ENCODE measurements around the gene S100Z. TPM values are rescaled to one million over a fixed set of nuclear protein-coding genes. Genes with fewer than 3 reads are reported as not detected.
"Not testable (repeated sequence)": the region's sequence is repeated elsewhere in the genome, so short reads cannot be mapped to it uniquely, and the experiment has no call there.

S100Z gene
- total and polyA plus RNA-seq, 2 donors, result 0.32 TPM; not detected in 1

DNA sequence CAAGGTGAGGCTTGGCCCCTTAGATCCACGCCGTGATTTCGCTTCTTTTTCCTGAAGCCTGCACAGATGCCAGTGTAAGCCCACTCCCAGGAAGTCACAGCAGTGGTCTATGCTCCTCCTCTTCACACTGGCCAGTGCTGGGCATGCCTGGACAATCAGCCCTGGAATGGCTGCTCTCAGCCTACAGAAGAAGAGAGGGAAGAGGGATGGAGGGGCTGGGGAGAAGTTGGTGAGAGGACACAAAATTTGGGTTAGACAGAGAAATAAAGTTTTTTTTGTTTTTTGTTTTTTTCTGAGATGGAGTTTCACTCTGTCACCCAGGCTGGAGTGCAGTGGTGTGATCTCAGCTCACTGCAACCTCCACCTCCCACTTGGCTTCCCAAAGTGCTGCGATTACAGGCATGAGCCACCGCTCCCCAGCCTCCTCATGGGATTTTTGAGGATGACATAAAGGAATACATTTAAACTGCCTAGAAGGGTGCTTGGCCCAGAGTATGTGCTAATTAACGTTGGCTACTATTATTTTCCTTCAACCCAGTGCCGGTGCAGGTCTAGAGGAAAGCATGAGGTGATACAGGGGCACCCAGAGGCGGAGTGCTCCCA, 830 bp downstream of the S100Z start:
- Histone ChIP-seq H3K36me3 (ENCODE audit: insufficient read depth) (no peaks in the 10 kb centered on the region), H3K4me1 (ENCODE audit: insufficient read depth) (no peaks in the 10 kb centered on the region), H3K27ac (ENCODE audit: low read depth) (no peak overlapping the region), H3K4me3 (ENCODE audit: low read depth, low read length) (no peak overlapping the region)
- WGBS, result 84% methylated on average over 8 of the region's 8 CpGs
- no peak for DNase-seq (ENCODE audit: extremely low spot score)

DNA sequence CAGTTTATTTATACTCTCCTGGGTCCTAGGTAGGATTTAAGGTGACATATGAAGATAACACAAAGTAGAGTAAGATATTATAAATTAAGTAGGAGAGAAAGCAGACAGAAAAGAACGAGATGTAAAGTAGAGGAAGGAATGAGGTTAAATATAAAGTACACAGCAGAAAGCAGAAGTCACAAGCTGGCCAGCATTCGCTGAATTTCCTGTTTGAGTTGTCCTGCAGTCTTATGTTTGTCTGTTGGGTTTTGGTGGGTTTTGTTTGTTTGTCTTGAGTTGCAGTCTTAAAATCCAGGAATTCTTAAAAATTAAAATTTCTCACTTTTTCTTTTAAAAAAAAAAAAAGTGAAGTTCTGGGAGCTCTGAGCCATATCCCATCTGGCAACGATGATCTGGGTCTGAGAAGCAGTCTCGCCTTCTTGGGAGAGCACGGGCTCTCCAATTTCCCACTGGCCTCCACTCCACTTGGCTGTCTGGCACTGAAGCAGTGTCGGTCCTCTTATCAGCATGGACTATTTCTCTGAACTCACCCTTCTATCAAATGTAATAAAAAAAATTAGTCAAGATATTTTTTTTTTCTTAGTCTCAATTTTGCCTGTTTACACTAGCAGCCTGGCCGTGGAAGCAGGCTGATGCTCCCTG, 2.0 kb downstream of the S100Z start:
- no peaks in the 10 kb centered on the region for H3K4me1 ChIP-seq (ENCODE audit: insufficient read depth)
- WGBS, result 32% methylated on average over 7 of the region's 7 CpGs
- H3K4me3 ChIP-seq (ENCODE audit: low read depth, low read length), result no peak overlapping the region
- DNase-seq (ENCODE audit: extremely low spot score), result no peak
- H3K36me3 ChIP-seq (ENCODE audit: insufficient read depth), result no peaks in the 10 kb centered on the region
- no peak overlapping the region for H3K27ac ChIP-seq (ENCODE audit: low read depth)

DNA sequence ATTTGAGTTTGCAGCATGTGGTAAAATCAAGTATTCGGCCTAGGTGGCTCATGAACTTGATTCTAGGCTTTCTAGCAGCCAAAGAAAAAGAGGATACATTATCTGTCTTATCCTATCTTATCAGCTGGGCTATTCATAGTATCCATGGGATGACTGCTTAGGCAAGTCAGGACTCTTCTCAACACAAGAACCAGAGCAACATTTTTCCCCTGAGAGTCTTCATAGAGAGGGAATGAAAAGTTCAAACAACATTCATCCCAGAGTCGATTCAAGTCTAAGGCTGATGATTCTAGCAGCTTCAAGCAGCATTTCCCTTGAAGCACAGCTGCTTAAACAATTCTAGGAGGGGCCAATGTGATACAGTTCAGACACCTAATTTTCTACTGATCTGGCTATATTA, 3.0 kb downstream of the S100Z start:
- 45% methylated on average over 2 of the region's 2 CpGs for WGBS
- DNase-seq (ENCODE audit: extremely low spot score), result no peak
- Histone ChIP-seq H3K4me3 (ENCODE audit: low read depth, low read length) (no peak overlapping the region), H3K4me1 (ENCODE audit: insufficient read depth) (no peaks in the 10 kb centered on the region), H3K27ac (ENCODE audit: low read depth) (no peak overlapping the region), H3K36me3 (ENCODE audit: insufficient read depth) (no peaks in the 10 kb centered on the region)

- WGBS, result 91% methylated on average over 3 of the region's 3 CpGs
- not testable (repeated sequence) for H3K4me3 ChIP-seq (ENCODE audit: low read depth, low read length); H3K27ac ChIP-seq (ENCODE audit: low read depth); H3K36me3 ChIP-seq (ENCODE audit: insufficient read depth); DNase-seq (ENCODE audit: extremely low spot score); H3K4me1 ChIP-seq (ENCODE audit: insufficient read depth)
These were observed 3.9 kb downstream of the S100Z start for GRCh38 chr5:76853741-76854140.

GRCh38 chr5:76854644-76855043, 4.8 kb downstream of the S100Z start:
- H3K4me3 ChIP-seq (ENCODE audit: low read depth, low read length), result no peak overlapping the region
- H3K27ac ChIP-seq (ENCODE audit: low read depth), result no peak overlapping the region
- H3K36me3 ChIP-seq (ENCODE audit: insufficient read depth), result no peaks in the 10 kb centered on the region
- no peak for DNase-seq (ENCODE audit: extremely low spot score)
- no peaks in the 10 kb centered on the region for H3K4me1 ChIP-seq (ENCODE audit: insufficient read depth)

DNA sequence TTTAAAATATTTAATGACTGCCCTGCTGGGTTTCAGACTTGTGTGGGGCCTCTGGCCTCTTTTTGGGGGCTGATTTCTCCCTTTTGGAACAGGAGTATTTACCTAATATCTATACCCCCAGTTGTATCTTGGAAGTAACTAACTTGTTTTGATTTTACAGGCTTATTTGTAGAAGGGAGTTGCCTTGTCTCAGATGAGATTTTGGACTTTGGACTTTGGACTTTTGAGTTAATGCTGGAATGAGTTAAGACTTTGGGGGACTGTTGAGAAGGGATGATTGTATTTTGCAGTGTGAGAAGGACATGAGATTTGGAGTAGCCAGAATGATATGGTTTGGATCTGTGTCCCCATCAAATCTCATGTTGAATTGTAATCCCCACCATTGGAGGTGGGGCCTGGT, 5.7 kb downstream of the S100Z start:
- not testable (repeated sequence) for H3K4me3 ChIP-seq (ENCODE audit: low read depth, low read length); DNase-seq (ENCODE audit: extremely low spot score); H3K4me1 ChIP-seq (ENCODE audit: insufficient read depth); H3K27ac ChIP-seq (ENCODE audit: low read depth); H3K36me3 ChIP-seq (ENCODE audit: insufficient read depth)

GRCh38 chr5:76855961-76856360, 6.1 kb downstream of the S100Z start:
- Histone ChIP-seq H3K4me1 (ENCODE audit: insufficient read depth) (no peaks in the 10 kb centered on the region), H3K36me3 (ENCODE audit: insufficient read depth) (no peaks in the 10 kb centered on the region), H3K4me3 (ENCODE audit: low read depth, low read length) (no peak overlapping the region), H3K27ac (ENCODE audit: low read depth) (no peak overlapping the region)
- DNase-seq (ENCODE audit: extremely low spot score), result no peak
- WGBS, result 79% methylated on average over 3 of the region's 3 CpGs

GRCh38 chr5:76856800-76857199, 7.0 kb downstream of the S100Z start:
- 84% methylated on average over 4 of the region's 4 CpGs for WGBS
- not testable (repeated sequence) for H3K4me3 ChIP-seq (ENCODE audit: low read depth, low read length); H3K27ac ChIP-seq (ENCODE audit: low read depth); H3K4me1 ChIP-seq (ENCODE audit: insufficient read depth); H3K36me3 ChIP-seq (ENCODE audit: insufficient read depth); DNase-seq (ENCODE audit: extremely low spot score)

DNA sequence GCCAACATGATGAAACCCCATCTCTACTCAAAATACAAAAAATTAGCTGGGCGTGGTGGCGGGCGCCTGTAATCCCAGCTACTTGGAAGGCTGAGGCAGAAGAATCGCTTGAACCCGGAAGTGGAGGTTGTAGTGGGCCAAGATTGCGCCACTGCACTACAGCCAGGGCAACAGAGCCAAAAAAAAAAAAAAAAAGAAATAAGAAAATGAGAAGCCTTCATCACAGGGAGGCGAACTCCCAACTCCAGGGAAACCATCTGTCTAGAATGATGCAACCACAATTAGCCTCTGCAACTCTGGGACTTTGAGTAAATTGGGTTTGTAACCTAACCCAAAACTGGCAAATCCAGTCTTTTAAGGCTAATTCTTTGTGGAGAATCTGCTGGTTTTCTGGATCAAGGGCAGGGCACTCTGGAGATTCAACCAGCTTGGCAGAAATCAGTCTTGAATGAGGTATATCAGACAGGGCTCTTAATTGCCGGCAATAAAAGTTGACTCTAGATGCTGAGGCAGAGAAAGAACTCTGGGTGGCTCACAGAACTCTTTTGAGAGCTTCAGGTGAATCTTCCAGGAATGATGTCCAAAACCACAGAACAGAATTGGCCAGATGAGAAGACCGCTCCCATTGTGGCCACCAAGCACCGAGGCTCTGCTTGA, 9.9 kb downstream of the S100Z start:
- WGBS, result 90% methylated on average over 10 of the region's 10 CpGs
- Histone ChIP-seq H3K4me1 (ENCODE audit: insufficient read depth) (no peaks in the 10 kb centered on the region), H3K36me3 (ENCODE audit: insufficient read depth) (no peaks in the 10 kb centered on the region), H3K27ac (ENCODE audit: low read depth) (no peak overlapping the region), H3K4me3 (ENCODE audit: low read depth, low read length) (no peak overlapping the region)
- no peak for DNase-seq (ENCODE audit: extremely low spot score)

- no peak for DNase-seq (ENCODE audit: extremely low spot score)
- WGBS, result 50% methylated on average over 5 of the region's 5 CpGs
- no peak overlapping the region for H3K4me3 ChIP-seq (ENCODE audit: low read depth, low read length)
- H3K36me3 ChIP-seq (ENCODE audit: insufficient read depth), result no peaks in the 10 kb centered on the region
- H3K4me1 ChIP-seq (ENCODE audit: insufficient read depth), result no peaks in the 10 kb centered on the region
- no peak overlapping the region for H3K27ac ChIP-seq (ENCODE audit: low read depth)
These were observed 11.8 kb downstream of the S100Z start for GRCh38 chr5:76861612-76862011.

DNA sequence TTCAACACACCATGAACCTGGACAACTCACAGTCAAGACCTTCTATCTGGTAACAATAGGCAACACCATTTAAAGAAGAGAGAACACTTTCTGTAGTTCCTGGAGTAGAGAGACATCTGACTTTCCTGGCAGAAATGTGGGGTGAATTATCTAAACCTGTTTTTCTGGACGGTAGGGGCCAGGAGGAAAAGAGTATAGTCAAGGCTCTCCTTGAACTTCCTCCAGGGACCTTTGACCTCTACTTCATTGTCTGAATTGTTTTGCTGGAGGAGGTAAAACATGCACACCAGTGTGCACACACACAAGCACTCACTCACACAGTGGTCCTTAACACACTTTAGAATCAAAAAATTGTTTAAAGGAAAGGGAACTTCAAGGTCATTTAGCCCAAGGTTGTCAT, 13.2 kb downstream of the S100Z start:
- DNase-seq (ENCODE audit: extremely low spot score), result no peak
- 48% methylated on average over 1 of the region's 1 CpG for WGBS
- no peak overlapping the region for H3K27ac ChIP-seq (ENCODE audit: low read depth)
- H3K4me1 ChIP-seq (ENCODE audit: insufficient read depth), result no peaks in the 10 kb centered on the region
- H3K4me3 ChIP-seq (ENCODE audit: low read depth, low read length), result no peak overlapping the region
- H3K36me3 ChIP-seq (ENCODE audit: insufficient read depth), result no peaks in the 10 kb centered on the region

GRCh38 chr5:76866503-76866902, 16.7 kb downstream of the S100Z start:
- no peaks in the 10 kb centered on the region for H3K4me1 ChIP-seq (ENCODE audit: insufficient read depth)
- 86% methylated on average over 2 of the region's 2 CpGs for WGBS
- no peaks in the 10 kb centered on the region for H3K36me3 ChIP-seq (ENCODE audit: insufficient read depth)
- H3K4me3 ChIP-seq (ENCODE audit: low read depth, low read length), result no peak overlapping the region
- H3K27ac ChIP-seq (ENCODE audit: low read depth), result no peak overlapping the region
- no peak for DNase-seq (ENCODE audit: extremely low spot score)

DNA sequence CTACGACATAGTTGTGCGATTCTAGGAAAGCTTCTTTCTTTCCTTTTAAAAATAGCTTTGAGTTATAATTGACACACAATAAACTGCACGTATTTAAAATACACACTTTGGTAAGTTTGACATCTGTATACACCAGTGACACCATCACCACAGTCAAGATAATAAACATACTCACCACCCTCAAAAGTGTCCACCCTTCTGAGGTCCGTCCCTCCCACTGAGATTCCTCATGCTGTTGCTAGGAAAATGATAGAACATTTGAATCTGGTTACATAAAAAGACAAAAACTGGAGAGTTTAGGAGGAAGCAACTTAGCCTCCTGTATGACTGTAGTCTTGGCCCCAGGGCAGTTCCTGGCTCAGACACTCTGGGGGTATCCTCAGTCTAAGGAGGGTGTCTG, 17.2 kb downstream of the S100Z start:
- Histone ChIP-seq H3K4me3 (ENCODE audit: low read depth, low read length) (no peak overlapping the region), H3K27ac (ENCODE audit: low read depth) (no peak overlapping the region), H3K4me1 (ENCODE audit: insufficient read depth) (no peaks in the 10 kb centered on the region), H3K36me3 (ENCODE audit: insufficient read depth) (no peaks in the 10 kb centered on the region)
- no peak for DNase-seq (ENCODE audit: extremely low spot score)
- 64% methylated on average over 4 of the region's 4 CpGs for WGBS

- Histone ChIP-seq H3K27ac (ENCODE audit: low read depth) (no peak overlapping the region), H3K4me1 (ENCODE audit: insufficient read depth) (no peaks in the 10 kb centered on the region), H3K4me3 (ENCODE audit: low read depth, low read length) (no peak overlapping the region), H3K36me3 (ENCODE audit: insufficient read depth) (no peaks in the 10 kb centered on the region)
- 67% methylated on average over 8 of the region's 8 CpGs for WGBS
- DNase-seq (ENCODE audit: extremely low spot score), result peak; percentile 18
These were observed 18.2 kb downstream of the S100Z start for GRCh38 chr5:76867827-76868693.

Data from urinary bladder (tissue), 4 donors.